ENCODE data around the gene RNF166. TPM values are rescaled to one million over a fixed set of nuclear protein-coding genes. Genes with fewer than 3 reads are reported as not detected.

Gene RNF166
- total RNA-seq, 1 experiment from 2014 or later = 46.2 TPM

- ChIA-PET POLR2A (no interaction called here), CTCF (interaction anchor here (0.7 to 5.1 kb wide), 5 partner anchors 13 to 136 kb away, joined by 3 to 41 read pairs (median 6); no protein-coding TSS in a partner anchor)
- DNase-seq (ENCODE audit: low spot score) = no peak
- ATAC-seq = no peak
- TF ChIP-seq E2F1 (CRISPR knock-in tag; IDR thresholded peaks at IDR 0.05) = no peak
- no peak for TF ChIP-seq JAZF1 (CRISPR knock-in tag; IDR thresholded peaks at IDR 0.05)
- TF ChIP-seq HMGA2 (CRISPR knock-in tag; IDR thresholded peaks at IDR 0.05) = no peak
- TF ChIP-seq GRHL2 (CRISPR knock-in tag; IDR thresholded peaks at IDR 0.05; ENCODE audit: insufficient replicate concordance, severe bottlenecking) = no peak
- no peak for TF ChIP-seq ZNF281 (CRISPR knock-in tag; IDR thresholded peaks at IDR 0.05)
- no peak for TF ChIP-seq GABPB1 (CRISPR knock-in tag; IDR thresholded peaks at IDR 0.05)
- TF ChIP-seq ZNF219 (CRISPR knock-in tag; IDR thresholded peaks at IDR 0.05; ENCODE audit: borderline replicate concordance) = no peak
- no peak for TF ChIP-seq OVOL2 (CRISPR knock-in tag; IDR thresholded peaks at IDR 0.05; ENCODE audit: borderline replicate concordance)
- TF ChIP-seq SMAD3 (CRISPR knock-in tag; IDR thresholded peaks at IDR 0.05; ENCODE audit: borderline replicate concordance) = no peak
- TF ChIP-seq FOXJ3 (CRISPR knock-in tag; IDR thresholded peaks at IDR 0.05; ENCODE audit: borderline replicate concordance) = no peak
- TF ChIP-seq ELF4 (CRISPR knock-in tag; IDR thresholded peaks at IDR 0.05; ENCODE audit: low read depth) = no peak
- no peak for TF ChIP-seq ZNF263 (CRISPR knock-in tag; IDR thresholded peaks at IDR 0.05; ENCODE audit: low read depth)
- TF ChIP-seq GTF2I (CRISPR knock-in tag; conservative IDR thresholded peaks at IDR 0.05) = no peak
- no peak for TF ChIP-seq ZNF532 (CRISPR knock-in tag; IDR thresholded peaks at IDR 0.05; ENCODE audit: borderline replicate concordance)
- TF ChIP-seq CBFB (CRISPR knock-in tag; IDR thresholded peaks at IDR 0.05; ENCODE audit: low read depth) = no peak
- no peak for TF ChIP-seq MAX (CRISPR knock-in tag; IDR thresholded peaks at IDR 0.05)
- TF ChIP-seq KAT7 (CRISPR knock-in tag; IDR thresholded peaks at IDR 0.05; ENCODE audit: borderline replicate concordance) = no peak
- Mint-ChIP-seq H3K36me3 (peaks cover 6% of the 10 kb centered on the region; the same call in 1 of the 2 replicates), H3K27ac (no peak overlapping the region), H3K9me3 (no peaks in the 10 kb centered on the region), H3K4me3 (no peak overlapping the region), H3K4me1 (no peaks in the 10 kb centered on the region), H3K27me3 (ENCODE audit: low read depth) (no peaks in the 10 kb centered on the region)
Measured at GRCh38 chr16:88723911-88724310, 17.7 kb upstream of the RNF166 start.

- H3K36me3 Mint-ChIP-seq = peaks cover 6% of the 10 kb centered on the region; the same call in 1 of the 2 replicates
- no peak overlapping the region for H3K27ac Mint-ChIP-seq
- no peaks in the 10 kb centered on the region for H3K4me1 Mint-ChIP-seq
- no peaks in the 10 kb centered on the region for H3K9me3 Mint-ChIP-seq
- H3K27me3 Mint-ChIP-seq (ENCODE audit: low read depth) = no peaks in the 10 kb centered on the region
- no peak for ATAC-seq
- no peak overlapping the region for H3K4me3 Mint-ChIP-seq
- no peak for DNase-seq (ENCODE audit: low spot score)
- ChIA-PET CTCF (interaction anchor here (0.7 to 5.1 kb wide), 5 partner anchors 14 to 135 kb away, joined by 3 to 41 read pairs (median 6); no protein-coding TSS in a partner anchor), POLR2A (interaction anchor here (0.5 kb wide), 1 partner anchor 25 kb away, joined by 3 read pairs; no protein-coding TSS in a partner anchor)
- TF ChIP-seq STAT6 (CRISPR knock-in tag; conservative IDR thresholded peaks at IDR 0.05; ENCODE audit: low read depth) = no peak
- no peak for TF ChIP-seq MLX (CRISPR knock-in tag; IDR thresholded peaks at IDR 0.05)
- no peak for TF ChIP-seq GABPB1 (CRISPR knock-in tag; IDR thresholded peaks at IDR 0.05)
- TF ChIP-seq PRRX2 (CRISPR knock-in tag; IDR thresholded peaks at IDR 0.05) = no peak
- no peak for TF ChIP-seq E2F4 (CRISPR knock-in tag; IDR thresholded peaks at IDR 0.05; ENCODE audit: borderline replicate concordance, low read depth)
Measured at GRCh38 chr16:88723507-88723887, 17.3 kb upstream of the RNF166 start.

All from WTC11 (cell line).